Upper lobe of right lung (tissue), 1 donor: ENCODE results near the gene TCOF1. TPM values are rescaled to one million over a fixed set of nuclear protein-coding genes. Genes with fewer than 3 reads are reported as not detected.

Experiments used
- ATAC-seq: fragments of 200-7000 bp; cut with Tn5 transposase; one replicate; pipeline ENCODE4 v1.9.1; 2020; ENCODE audit warnings: mild to moderate bottlenecking, moderate library complexity
- DNase-seq: peaks from one replicate; pipeline ENCODE4 v3.0.0-alpha.2; 2020
- H3K27ac ChIP-seq: fragments of 200-600 bp; one replicate; pipeline ENCODE4 v1.8.0; 2022
- H3K27me3 ChIP-seq: fragments of 200-600 bp; one replicate; pipeline ENCODE4 v1.8.0; 2022; ENCODE audit warnings: mild to moderate bottlenecking
- H3K36me3 ChIP-seq: fragments of 200-600 bp; one replicate; pipeline ENCODE4 v1.8.0; 2022
- H3K4me1 ChIP-seq: fragments of 200-600 bp; one replicate; pipeline ENCODE4 v1.8.0; 2022
- H3K4me3 ChIP-seq: fragments of 200-600 bp; one replicate; pipeline ENCODE4 v1.8.0; 2022; ENCODE audit warnings: mild to moderate bottlenecking
- H3K9me3 ChIP-seq: fragments of 200-600 bp; one replicate; pipeline ENCODE4 v1.8.0; 2022
- CTCF ChIP-seq: fragments of 200-600 bp; IDR thresholded peaks from one replicate; pipeline ENCODE4 v1.8.0; 2022; ENCODE audit warnings: antibody characterized with exemption
- intact Hi-C: fragments of 100-400 bp; cut with DNase I; formaldehyde crosslinking; loops from one replicate; pipeline ENCODE4 v1.11.0; 2022
- long read RNA-seq: library from polyadenylated mRNA; unstranded; transcript quantifications from one replicate; pipeline ENCODE4 v2.0.0, GENCODE V29; 2021
- total RNA-seq: library from RNA; stranded (reverse); fragmentation: NEBNext Ultra II Directional; extraction: Animal tissue kit (Norgen Biotek cat#: 25700); gene quantifications from one replicate; pipeline ENCODE4 v1.2.1, GENCODE V29; 2021
- donor health status: DM: no; HTN: yes; CAD: no; lungs with severe emphysema.

TCOF1 gene
- 31.1 TPM for total RNA-seq
- long read RNA-seq, full-length matches to known transcripts = 3 of 75 reads
- long read RNA-seq, partial matches to known transcripts = 37 of 75 reads
- long read RNA-seq, other reads (novel, unspliced or antisense) = 35 of 75 reads

- peak within 1 kb of the TSS; percentile 53 for H3K27ac ChIP-seq
- H3K4me1 ChIP-seq = peaks cover 13% of the 10 kb centered on the region
- H3K36me3 ChIP-seq = peaks cover 18% of the 10 kb centered on the region
- TF ChIP-seq CTCF = no peak
- DNase-seq (peak; percentile 98), ATAC-seq (peak; percentile 98)
- peak within 1 kb of the TSS; percentile 95 for H3K4me3 ChIP-seq
- H3K9me3 ChIP-seq = no peaks in the 10 kb centered on the region
- no peaks in the 10 kb centered on the region for H3K27me3 ChIP-seq
- intact Hi-C loops = loop anchor here (10.0 kb wide), 1 partner anchor 83 kb away; no protein-coding TSS in a partner anchor
Measured at GRCh38 chr5:150357326-150358260, at the start of gene TCOF1. TCOF1 (plus strand) TSS chr5:150357697; CDS start chr5:150357747, 50 bp downstream.

- intact Hi-C loops = no loop called here
- no peak for DNase-seq
- Histone ChIP-seq H3K27ac (no peak overlapping the region), H3K4me3 (no peak overlapping the region), H3K36me3 (no peaks in the 10 kb centered on the region), H3K9me3 (no peaks in the 10 kb centered on the region), H3K27me3 (peaks cover 3% of the 10 kb centered on the region), H3K4me1 (peaks cover 7% of the 10 kb centered on the region)
- ATAC-seq = peak; percentile 28
- no peak for TF ChIP-seq CTCF
Measured at GRCh38 chr5:150309101-150309885, 48.2 kb upstream of the TCOF1 start.

GRCh38 chr5:150309886-150310239, 47.6 kb upstream of the TCOF1 start:
- no peak overlapping the region for H3K27ac ChIP-seq
- no peaks in the 10 kb centered on the region for H3K9me3 ChIP-seq
- no peak for DNase-seq
- H3K4me1 ChIP-seq = peaks cover 5% of the 10 kb centered on the region
- ATAC-seq = no peak
- no peaks in the 10 kb centered on the region for H3K36me3 ChIP-seq
- H3K27me3 ChIP-seq = peaks cover 3% of the 10 kb centered on the region
- TF ChIP-seq CTCF = no peak
- intact Hi-C loops = no loop called here
- H3K4me3 ChIP-seq = no peak overlapping the region

GRCh38 chr5:150310246-150310645, 47.3 kb upstream of the TCOF1 start:
- DNase-seq (no peak), ATAC-seq (no peak)
- TF ChIP-seq CTCF = no peak
- Histone ChIP-seq H3K27me3 (peaks cover 3% of the 10 kb centered on the region), H3K27ac (no peak overlapping the region), H3K36me3 (no peaks in the 10 kb centered on the region), H3K9me3 (no peaks in the 10 kb centered on the region), H3K4me3 (no peak overlapping the region), H3K4me1 (peaks cover 2% of the 10 kb centered on the region)
- intact Hi-C loops = no loop called here

GRCh38 chr5:150311015-150311692, 46.3 kb upstream of the TCOF1 start:
- ATAC-seq = no peak
- H3K27me3 ChIP-seq = peaks cover 3% of the 10 kb centered on the region
- no peak overlapping the region for H3K27ac ChIP-seq
- DNase-seq = no peak
- TF ChIP-seq CTCF = no peak
- H3K4me1 ChIP-seq = no peaks in the 10 kb centered on the region
- no peaks in the 10 kb centered on the region for H3K36me3 ChIP-seq
- intact Hi-C loops = no loop called here
- H3K9me3 ChIP-seq = no peaks in the 10 kb centered on the region
- H3K4me3 ChIP-seq = no peak overlapping the region
